GM10266 (cell line): ENCODE results near the gene LDB3.

Experiments
- DNase-seq: peaks from one replicate; pipeline ENCODE4 v3.0.0; 2012; ENCODE audit errors: extremely low spot score
- CTCF ChIP-seq: IDR thresholded peaks from 2 replicates; pipeline ENCODE4 v1.5.1; 2012; ENCODE audit warnings: mild to moderate bottlenecking, low read depth; ENCODE audit not compliant: control insufficient read depth, insufficient read depth; ENCODE audit errors: missing control alignments

LDB3 gene

GRCh38 chr10:86782701-86783418 is 114.5 kb downstream of the LDB3 start:
- TF ChIP-seq CTCF: no peak
- DNase-seq: no peak

GRCh38 chr10:86785037-86785436 is 116.7 kb downstream of the LDB3 start:
- no peak for TF ChIP-seq CTCF

More at GRCh38 chr10:86785037-86785436, 116.7 kb downstream of the LDB3 start:
- DNase-seq: no peak
